HuH-7.5 (cell line): ENCODE results near the gene SCNN1B.
"Not testable (repeated sequence)": the region's sequence is repeated elsewhere in the genome, so short reads cannot be mapped to it uniquely, and the experiment has no call there.

ENCODE experiments used
- DNase-seq: peaks from one replicate; pipeline ENCODE4 v3.0.0; 2011; ENCODE audit warnings: low spot score

The SCNN1B gene

GRCh38 chr16:23302045-23302956 is at the start of gene SCNN1B:
SCNN1B (plus strand) TSS chr16:23302302; CDS start chr16:23348600, 46,298 bp downstream.
- DNase-seq = no peak

- DNase-seq = no peak
Measured at GRCh38 chr16:23252310-23252709, 49.8 kb upstream of the SCNN1B start.

GRCh38 chr16:23253650-23254049 is 48.5 kb upstream of the SCNN1B start:
- not testable (repeated sequence) for DNase-seq

- DNase-seq = no peak
Measured at GRCh38 chr16:23254338-23254737, 47.8 kb upstream of the SCNN1B start.

- no peak for DNase-seq
Measured at GRCh38 chr16:23255000-23255399, 47.1 kb upstream of the SCNN1B start.

GRCh38 chr16:23256440-23256839 is 45.7 kb upstream of the SCNN1B start:
- DNase-seq = no peak

- no peak for DNase-seq
Measured at GRCh38 chr16:23257682-23258081, 44.4 kb upstream of the SCNN1B start.

GRCh38 chr16:23258919-23259237 is 43.2 kb upstream of the SCNN1B start:
- no peak for DNase-seq

- no peak for DNase-seq
Measured at GRCh38 chr16:23267647-23268046, 34.5 kb upstream of the SCNN1B start.

GRCh38 chr16:23268561-23268960 is 33.5 kb upstream of the SCNN1B start:
- DNase-seq = no peak

GRCh38 chr16:23269248-23269953 is 32.7 kb upstream of the SCNN1B start:
- DNase-seq = no peak

- no peak for DNase-seq
Measured at GRCh38 chr16:23270654-23271053, 31.4 kb upstream of the SCNN1B start.

GRCh38 chr16:23274968-23275367 is 27.1 kb upstream of the SCNN1B start:
- DNase-seq = no peak

GRCh38 chr16:23276821-23277220 is 25.3 kb upstream of the SCNN1B start:
- no peak for DNase-seq

- DNase-seq = no peak
Measured at GRCh38 chr16:23278031-23278430, 24.1 kb upstream of the SCNN1B start.

GRCh38 chr16:23279721-23280153 is 22.4 kb upstream of the SCNN1B start:
- no peak for DNase-seq

- DNase-seq = no peak
Measured at GRCh38 chr16:23280483-23280967, 21.6 kb upstream of the SCNN1B start.

GRCh38 chr16:23282568-23282967 is 19.5 kb upstream of the SCNN1B start:
- no peak for DNase-seq

GRCh38 chr16:23283571-23283970 is 18.5 kb upstream of the SCNN1B start:
- no peak for DNase-seq

GRCh38 chr16:23284584-23284983 is 17.5 kb upstream of the SCNN1B start:
- DNase-seq = no peak

GRCh38 chr16:23286131-23286532 is 16.0 kb upstream of the SCNN1B start:
- no peak for DNase-seq

GRCh38 chr16:23288209-23288608 is 13.9 kb upstream of the SCNN1B start:
- DNase-seq = no peak
